Right lobe of liver (tissue), 6 donors: ENCODE data around the gene PAGE1. TPM values are rescaled to one million over a fixed set of nuclear protein-coding genes. Genes with fewer than 3 reads are reported as not detected.

Experiments used
- ATAC-seq, 4 donors: fragments of 200-7000 bp; cut with Tn5 transposase; one replicate each; pipeline ENCODE4 v1.9.1; 2020; ENCODE audit warnings: mild to moderate bottlenecking in 4 of 4, moderate library complexity in 4 of 4
- DNase-seq, 3 donors: peaks; one replicate each; pipeline ENCODE4 v3.0.0-alpha.2; 2020
- H3K27ac ChIP-seq, 3 donors: fragments of 200-600 bp; one replicate each; pipeline ENCODE4 v1.8.0; 2022
- H3K27me3 ChIP-seq, 2 donors: fragments of 200-600 bp; one replicate each; pipeline ENCODE4 v1.8.0; 2022
- H3K36me3 ChIP-seq, 4 donors: fragments of 200-600 bp; sonication (generic) in 1 of 4; one replicate each; pipeline versions ENCODE4 v1.5.1 to v1.8.0; 2017 to 2022; ENCODE audit warnings: control low read depth in 1 of 4
- H3K4me1 ChIP-seq, 4 donors: fragments of 200-600 bp; sonication (generic) in 1 of 4; one replicate each; pipeline versions ENCODE4 v1.5.1 to v1.8.0; 2017 to 2022; ENCODE audit warnings: control low read depth in 1 of 4
- H3K4me3 ChIP-seq, 3 donors: fragments of 200-600 bp; one replicate each; pipeline ENCODE4 v1.8.0; 2022
- H3K9me3 ChIP-seq, 4 donors: fragments of 200-600 bp; sonication (generic) in 1 of 4; one replicate each; pipeline versions ENCODE4 v1.5.1 to v1.8.0; 2017 to 2022; ENCODE audit warnings: control low read depth in 1 of 4
- POLR2A ChIP-seq: fragments of 450-650 bp; IDR thresholded peaks from one replicate; pipeline ENCODE4 v1.6.1; 2017; ENCODE audit warnings: antibody characterized with exemption, mild to moderate bottlenecking
- WGBS: methylation state at CpG from one replicate; pipeline ENCODE4 v1.1.6; 2018; ENCODE audit warnings: low coverage, low lambda C conversion rate; ENCODE audit not compliant: insufficient coverage; ENCODE audit errors: missing lambda C conversion rate; 5-methylcytosine and 5-hydroxymethylcytosine counted together
- intact Hi-C, 2 donors: fragments of 100-400 bp; cut with DNase I; formaldehyde crosslinking; loops; one replicate each; pipeline versions ENCODE4 v1.11.2 to v1.14.1; 2022
- total RNA-seq, 6 experiments: library from RNA; depleted of rRNA in 2 of 6; stranded (reverse); fragments of >200 nt in 2 of 6; fragmentation: NEBNext Ultra II Directional in 3 of 6; extraction: Animal tissue kit (Norgen Biotek cat#: 25700) in 3 of 6; gene quantifications; one replicate each; pipeline versions ENCODE4 v1.1.0 to v1.2.4, GENCODE V29; 2016 to 2023
- TF ChIP-seq, protein P1 (sequence below), 4 donors: fragments of 200-600 bp in 3 of 4; fragments of 450-650 bp in 1 of 4; IDR thresholded peaks; one replicate each; pipeline versions ENCODE4 v1.5.1 to v1.8.0; 2016 to 2022; ENCODE audit warnings: antibody characterized with exemption in 4 of 4, mild to moderate bottlenecking in 2 of 4
- donor health status: DM: no; HTN: yes; CAD: no.
- donor health status: DM: no; HTN: no; CAD: no.
- donor health status: DM: no; HTN: no; CAD: no.
- donor health status: DM: no; HTN: yes; CAD: no.
- donor health status: DM: no; HTN: yes; CAD: no.

The PAGE1 gene
- total RNA-seq, 6 experiments from 2014 or later, result not detected

DNA sequence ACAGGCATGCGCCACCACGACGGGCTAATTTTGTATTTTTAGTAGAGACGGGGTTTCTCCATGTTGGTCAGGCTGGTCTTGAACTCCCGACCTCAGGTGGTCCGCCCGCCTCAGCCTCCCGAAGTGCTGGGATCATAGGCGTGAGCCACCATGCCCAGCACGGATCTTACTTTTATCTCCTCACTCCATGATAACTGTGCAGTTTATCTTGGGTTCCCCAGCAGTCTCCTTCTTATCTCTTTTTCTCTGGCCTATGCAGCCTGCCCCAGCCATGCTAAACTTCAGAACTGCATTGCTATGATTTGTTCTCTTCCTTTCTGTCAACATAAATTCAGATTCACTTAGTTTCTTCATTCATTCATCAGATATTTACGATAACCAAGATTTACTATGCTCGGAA lies 22.4 kb downstream of the PAGE1 start:
- no peak for DNase-seq
- no peaks in the 10 kb centered on the region for H3K9me3 ChIP-seq
- intact Hi-C loops, result no loop called here

DNA sequence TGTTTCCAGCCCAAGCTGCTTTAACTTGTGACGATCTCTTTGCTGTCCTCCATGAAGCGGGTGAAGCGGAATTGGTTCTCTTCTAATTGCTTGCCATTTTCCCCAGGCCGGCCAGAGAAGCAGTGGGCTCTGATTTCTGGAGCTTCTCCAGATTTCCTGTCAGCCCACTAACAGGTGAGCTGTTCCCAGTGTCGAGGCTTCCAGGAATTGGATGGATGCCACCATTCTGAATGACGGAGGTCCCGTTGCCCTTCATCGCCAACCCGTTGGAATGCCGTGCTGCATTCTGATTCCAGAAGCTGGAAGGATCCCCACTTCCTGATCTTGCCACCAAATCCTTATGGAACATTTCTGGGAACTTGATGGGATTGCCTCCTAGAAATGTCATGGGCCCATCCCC lies 31.0 kb downstream of the PAGE1 start:
- ATAC-seq, result no peak
- intact Hi-C loops, result no loop called here
- no peaks in the 10 kb centered on the region for H3K9me3 ChIP-seq
- no peak for DNase-seq
- TF ChIP-seq, protein P1, sequence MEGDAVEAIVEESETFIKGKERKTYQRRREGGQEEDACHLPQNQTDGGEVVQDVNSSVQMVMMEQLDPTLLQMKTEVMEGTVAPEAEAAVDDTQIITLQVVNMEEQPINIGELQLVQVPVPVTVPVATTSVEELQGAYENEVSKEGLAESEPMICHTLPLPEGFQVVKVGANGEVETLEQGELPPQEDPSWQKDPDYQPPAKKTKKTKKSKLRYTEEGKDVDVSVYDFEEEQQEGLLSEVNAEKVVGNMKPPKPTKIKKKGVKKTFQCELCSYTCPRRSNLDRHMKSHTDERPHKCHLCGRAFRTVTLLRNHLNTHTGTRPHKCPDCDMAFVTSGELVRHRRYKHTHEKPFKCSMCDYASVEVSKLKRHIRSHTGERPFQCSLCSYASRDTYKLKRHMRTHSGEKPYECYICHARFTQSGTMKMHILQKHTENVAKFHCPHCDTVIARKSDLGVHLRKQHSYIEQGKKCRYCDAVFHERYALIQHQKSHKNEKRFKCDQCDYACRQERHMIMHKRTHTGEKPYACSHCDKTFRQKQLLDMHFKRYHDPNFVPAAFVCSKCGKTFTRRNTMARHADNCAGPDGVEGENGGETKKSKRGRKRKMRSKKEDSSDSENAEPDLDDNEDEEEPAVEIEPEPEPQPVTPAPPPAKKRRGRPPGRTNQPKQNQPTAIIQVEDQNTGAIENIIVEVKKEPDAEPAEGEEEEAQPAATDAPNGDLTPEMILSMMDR (IDR thresholded peaks at IDR 0.05), result no peak
- no peak for TF ChIP-seq POLR2A
- peaks cover 0 to 6% of the 10 kb centered on the region in 2 donors for H3K27me3 ChIP-seq
- H3K36me3 ChIP-seq, result no peaks in the 10 kb centered on the region
- WGBS, result 83% methylated on average over 4 of the region's 10 CpGs
- no peak overlapping the region for H3K4me3 ChIP-seq
- no peak overlapping the region for H3K27ac ChIP-seq
- H3K4me1 ChIP-seq, result no peaks in the 10 kb centered on the region

More for the DNA sequence above, 22.4 kb downstream of the PAGE1 start:
- Histone ChIP-seq H3K4me3 (no peak overlapping the region), H3K27me3 (no peaks in the 10 kb centered on the region), H3K36me3 (no peaks in the 10 kb centered on the region), H3K4me1 (no peaks in the 10 kb centered on the region), H3K27ac (no peak overlapping the region)
- no peak for ATAC-seq
- WGBS, result 70% methylated on average over 12 of the region's 12 CpGs
- TF ChIP-seq, protein P1 (IDR thresholded peaks at IDR 0.05), result no peak
- TF ChIP-seq POLR2A, result no peak

DNA sequence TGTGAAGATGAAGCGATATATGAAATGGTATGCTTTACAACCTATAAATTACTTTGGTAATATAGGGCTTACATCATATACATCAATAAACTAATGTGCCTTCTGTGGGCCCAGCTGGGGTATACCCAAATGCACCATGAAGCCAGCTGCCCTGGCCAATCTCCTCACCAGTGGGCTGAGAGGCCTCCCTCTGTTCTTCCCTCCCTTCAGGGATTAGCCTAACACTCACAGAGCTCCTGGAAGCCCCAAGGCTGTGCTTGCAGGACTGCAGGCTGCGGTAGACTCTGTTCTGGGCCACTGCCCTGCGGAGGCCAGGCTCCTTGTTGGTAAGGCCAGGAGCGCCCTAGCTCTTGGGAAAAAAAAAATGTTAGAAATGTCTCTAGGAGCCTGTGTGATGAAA lies 33.9 kb downstream of the PAGE1 start:
- DNase-seq (no peak), ATAC-seq (no peak)
- H3K9me3 ChIP-seq, result no peaks in the 10 kb centered on the region
- WGBS, result 79% methylated on average over 4 of the region's 4 CpGs
- no peaks in the 10 kb centered on the region for H3K36me3 ChIP-seq
- peaks cover 0 to 6% of the 10 kb centered on the region in 2 donors for H3K27me3 ChIP-seq
- intact Hi-C loops, result no loop called here
- no peak overlapping the region for H3K4me3 ChIP-seq
- H3K4me1 ChIP-seq, result no peaks in the 10 kb centered on the region
- no peak for TF ChIP-seq POLR2A
- TF ChIP-seq, protein P1 (IDR thresholded peaks at IDR 0.05), result no peak
- no peak overlapping the region for H3K27ac ChIP-seq

DNA sequence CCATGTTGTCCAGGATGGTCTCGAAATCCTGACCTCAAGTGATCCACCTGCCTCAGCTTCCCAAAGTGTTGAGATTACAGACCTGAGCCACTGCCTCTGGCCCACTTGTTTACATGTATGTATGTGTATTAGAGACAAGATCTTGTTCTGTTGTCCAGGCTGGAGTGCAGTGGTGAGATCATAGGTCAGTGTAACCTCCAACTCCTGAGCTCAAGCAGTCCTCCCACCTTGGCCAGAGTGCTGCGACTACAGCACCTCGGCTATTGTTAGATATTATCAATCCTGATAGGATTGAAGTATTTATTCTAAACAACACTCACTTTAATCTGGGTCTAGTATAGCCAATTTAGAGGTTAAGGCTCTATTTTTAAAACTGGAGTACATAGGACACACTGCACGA lies 36.0 kb downstream of the PAGE1 start:
- Histone ChIP-seq H3K27me3 (peaks cover 0 to 6% of the 10 kb centered on the region in 2 donors), H3K36me3 (no peaks in the 10 kb centered on the region), H3K27ac (no peak overlapping the region), H3K9me3 (no peaks in the 10 kb centered on the region), H3K4me1 (no peaks in the 10 kb centered on the region), H3K4me3 (no peak overlapping the region)
- ATAC-seq, result no peak
- intact Hi-C loops, result no loop called here
- TF ChIP-seq POLR2A, result no peak
- TF ChIP-seq, protein P1 (IDR thresholded peaks at IDR 0.05), result no peak
- 52% methylated on average over 4 of the region's 4 CpGs for WGBS
- no peak for DNase-seq

DNA sequence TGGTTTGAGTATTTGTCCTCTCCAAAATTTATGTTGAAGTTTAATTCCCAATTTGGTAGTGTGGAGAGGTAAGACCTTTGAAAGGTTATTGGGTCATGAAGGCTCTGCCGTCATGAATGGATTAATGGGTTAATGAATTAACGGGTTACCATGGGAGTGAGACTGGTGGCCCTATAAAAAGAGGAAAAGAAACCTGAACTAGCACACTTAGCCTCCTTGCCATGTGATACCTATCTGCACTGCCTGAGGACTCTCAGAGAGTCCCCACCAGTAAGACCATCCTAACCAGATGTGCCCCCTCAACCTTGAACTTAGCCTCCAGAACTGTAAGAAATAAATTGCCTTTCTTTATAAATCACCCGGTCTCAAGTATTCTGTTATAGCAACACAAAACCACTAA lies 39.3 kb downstream of the PAGE1 start:
- intact Hi-C loops, result no loop called here
- WGBS, result 48% methylated on average over 3 of the region's 3 CpGs
- Histone ChIP-seq H3K27ac (no peak overlapping the region), H3K4me1 (no peaks in the 10 kb centered on the region), H3K4me3 (no peak overlapping the region), H3K36me3 (no peaks in the 10 kb centered on the region), H3K9me3 (no peaks in the 10 kb centered on the region), H3K27me3 (no peaks in the 10 kb centered on the region)
- DNase-seq (no peak), ATAC-seq (no peak)
- TF ChIP-seq, protein P1 (IDR thresholded peaks at IDR 0.05), result no peak
- TF ChIP-seq POLR2A, result no peak
